HG03045 (cell line): ENCODE measurements around the gene C16orf89.
"Not testable (repeated sequence)": the region's sequence is repeated elsewhere in the genome, so short reads cannot be mapped to it uniquely, and the experiment has no call there.

Experiments
- ATAC-seq: cut with Tn5 transposase; IDR thresholded peaks from one replicate; pipeline ENCODE4 v1.9.1; 2021; ENCODE audit warnings: mild to moderate bottlenecking, moderate library complexity; ENCODE audit not compliant: unreplicated experiment

Gene C16orf89

GRCh38 chr16:5084802-5085201, 19.0 kb upstream of the C16orf89 start:
- ATAC-seq: not testable (repeated sequence)

- not testable (repeated sequence) for ATAC-seq
Measured at GRCh38 chr16:5084099-5084731, 18.5 kb upstream of the C16orf89 start.

DNA sequence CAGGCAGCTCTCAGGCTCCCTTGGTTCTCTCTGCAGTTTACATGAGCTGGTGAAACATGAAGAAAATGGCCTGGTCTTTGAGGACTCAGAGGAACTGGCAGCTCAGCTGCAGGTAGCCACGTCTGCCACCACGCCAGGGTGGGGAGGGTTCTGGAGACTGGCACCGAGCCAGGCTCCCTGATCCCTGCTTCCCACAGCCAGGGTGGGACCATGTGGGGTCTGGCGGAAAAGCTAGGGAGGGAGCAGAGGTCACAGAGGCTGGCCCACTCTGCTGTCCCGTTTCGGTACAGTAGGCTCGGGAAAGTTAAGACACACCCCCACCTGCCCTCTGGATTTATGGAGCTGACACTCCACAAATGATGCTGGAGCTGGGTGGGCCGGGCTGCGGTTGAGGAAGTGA, 17.9 kb upstream of the C16orf89 start:
- ATAC-seq: not testable (repeated sequence)

DNA sequence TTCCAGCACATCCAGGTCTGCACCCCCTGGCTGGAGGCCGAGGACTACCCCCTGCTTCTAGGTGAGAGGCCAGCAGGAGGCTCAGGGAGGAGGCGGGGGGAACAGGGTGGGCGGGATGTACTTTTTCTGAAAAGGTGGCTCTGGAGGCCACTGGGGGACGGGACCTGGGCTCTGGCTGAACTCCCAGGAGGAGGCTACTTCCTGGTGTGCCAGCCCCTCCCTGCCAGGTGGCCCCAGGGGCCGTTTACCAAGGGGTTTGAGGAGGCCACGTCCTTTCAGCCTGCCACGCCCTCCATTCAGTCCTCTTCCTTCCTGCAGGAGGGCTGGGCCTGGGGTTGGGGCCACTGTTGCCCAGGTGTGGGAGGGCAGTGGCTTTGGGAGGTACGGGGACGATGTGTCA, 15.2 kb upstream of the C16orf89 start:
- not testable (repeated sequence) for ATAC-seq

GRCh38 chr16:5080461-5080860, 14.7 kb upstream of the C16orf89 start:
- ATAC-seq: not testable (repeated sequence)

GRCh38 chr16:5078626-5079025, 12.9 kb upstream of the C16orf89 start:
- no peak for ATAC-seq

DNA sequence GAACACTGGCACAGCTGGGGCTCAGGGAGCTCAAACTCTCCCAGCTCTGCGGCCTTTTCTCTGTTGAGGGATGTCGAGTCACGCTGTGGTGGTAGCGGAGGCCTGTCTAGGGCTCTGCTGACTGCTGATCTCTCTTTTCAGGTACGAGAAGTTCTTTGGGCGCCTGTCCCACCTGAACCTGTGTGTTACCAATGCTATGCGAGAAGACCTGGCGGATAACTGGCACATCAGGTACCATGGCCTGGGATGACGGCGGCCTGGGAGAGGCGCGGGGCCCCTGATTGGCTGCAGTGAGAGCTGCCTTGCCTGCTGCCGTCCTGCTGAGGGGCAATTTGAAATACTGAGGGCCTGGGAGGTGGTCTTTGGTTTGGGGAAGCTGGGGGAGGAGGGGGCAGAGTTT, 11.5 kb upstream of the C16orf89 start:
- ATAC-seq: no peak

- no peak for ATAC-seq
Measured at GRCh38 chr16:5075637-5076036, 9.9 kb upstream of the C16orf89 start.

DNA sequence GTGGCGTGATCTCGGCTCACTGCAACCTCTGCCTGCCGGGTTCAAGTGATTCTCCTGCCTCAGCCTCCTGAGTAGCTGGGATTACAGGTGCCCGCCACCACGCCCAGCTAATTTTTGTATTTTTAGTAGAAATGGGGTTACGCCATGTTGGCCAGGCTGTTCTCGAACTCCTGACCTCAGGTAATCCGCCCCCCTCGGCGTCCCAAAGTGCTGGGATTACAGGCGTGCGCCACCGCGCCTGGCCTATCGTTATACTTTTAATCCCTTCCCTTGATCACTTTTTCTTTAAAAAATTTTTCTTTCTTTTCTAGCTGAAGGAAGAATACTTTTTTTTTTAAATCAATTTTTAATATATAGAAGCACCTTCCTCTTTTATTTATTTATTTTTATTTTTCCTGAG, 8.0 kb upstream of the C16orf89 start:
- not testable (repeated sequence) for ATAC-seq

GRCh38 chr16:5073279-5073629, 7.5 kb upstream of the C16orf89 start:
- no peak for ATAC-seq

DNA sequence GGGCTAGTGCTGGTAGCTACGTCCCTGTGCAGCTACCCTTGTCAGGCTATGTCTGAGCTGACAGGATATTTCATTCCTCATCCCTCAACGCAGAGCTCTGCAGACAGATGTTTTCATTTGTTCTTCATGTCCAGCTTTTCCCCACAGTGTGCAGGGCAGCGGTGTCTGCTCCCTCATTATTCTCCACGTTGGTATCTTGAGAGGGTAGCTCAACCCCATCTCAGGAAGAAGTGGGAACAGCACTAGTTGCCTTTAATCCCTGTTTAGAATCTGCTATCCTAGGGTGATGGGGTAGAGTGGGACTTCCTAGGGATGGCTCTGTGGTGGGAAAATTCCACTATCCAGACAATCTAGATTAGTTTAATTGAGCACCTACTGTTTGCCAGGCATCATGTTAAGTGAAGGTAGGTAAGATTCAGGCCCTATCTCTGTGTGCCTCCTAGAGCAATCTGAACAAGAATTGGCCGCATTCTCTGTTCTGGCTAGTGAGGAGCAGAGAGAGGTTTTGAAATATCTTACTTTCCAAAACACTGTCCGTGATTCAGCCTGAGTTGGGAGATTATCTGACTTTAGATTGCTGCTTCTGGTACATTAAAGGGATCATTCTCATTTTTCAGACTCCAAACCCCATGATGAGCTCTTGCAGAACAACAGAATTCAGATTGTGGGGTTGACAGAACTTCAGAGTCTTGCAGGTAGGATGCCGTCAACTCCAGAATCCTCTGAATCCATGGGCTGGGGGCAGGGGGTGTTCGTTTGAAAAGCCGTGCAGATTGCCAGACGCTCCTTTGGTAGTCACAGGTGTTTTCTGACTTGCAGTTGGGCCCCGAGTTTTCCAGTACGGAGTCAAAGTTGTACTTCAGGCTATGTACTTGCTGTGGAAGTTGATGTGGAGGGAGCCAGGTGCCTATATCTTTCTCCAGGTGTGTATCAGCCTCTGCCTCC, 6.8 kb upstream of the C16orf89 start:
- ATAC-seq: no peak

DNA sequence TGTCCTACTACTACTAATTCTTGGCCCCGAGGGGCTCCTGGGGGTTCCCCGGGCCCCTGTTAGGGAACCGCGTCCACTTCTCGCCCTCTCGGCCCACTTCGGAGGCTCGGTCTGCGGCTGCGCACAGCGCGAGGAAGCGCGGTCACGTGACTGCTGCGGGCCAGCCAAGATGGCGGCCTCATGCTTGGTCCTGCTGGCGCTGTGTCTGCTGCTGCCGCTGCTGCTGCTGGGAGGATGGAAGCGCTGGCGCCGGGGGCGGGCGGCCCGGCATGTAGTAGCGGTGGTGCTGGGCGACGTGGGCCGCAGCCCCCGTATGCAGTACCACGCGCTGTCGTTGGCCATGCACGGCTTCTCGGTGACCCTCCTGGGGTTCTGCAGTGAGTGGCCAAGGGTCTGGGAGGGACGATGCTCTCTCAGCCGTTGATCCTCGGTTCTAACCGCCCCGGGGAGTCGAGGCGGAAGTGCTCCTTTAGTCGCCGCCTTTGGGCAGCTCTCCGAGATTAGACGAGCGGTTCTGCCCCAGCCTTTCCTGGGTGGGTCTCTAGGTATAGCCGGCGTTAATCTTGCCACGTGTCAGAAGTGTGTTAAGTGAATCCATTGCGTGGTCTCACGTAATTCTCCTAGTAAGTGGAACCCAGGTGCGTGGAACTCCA, 6.1 kb upstream of the C16orf89 start, which contains the start of gene ALG1:
Gene ALG1 (plus strand): TSS at position 163 of the 653 bp plus-strand sequence. CDS start 7 bp downstream, at position 170.
- ATAC-seq: peak; percentile 81

DNA sequence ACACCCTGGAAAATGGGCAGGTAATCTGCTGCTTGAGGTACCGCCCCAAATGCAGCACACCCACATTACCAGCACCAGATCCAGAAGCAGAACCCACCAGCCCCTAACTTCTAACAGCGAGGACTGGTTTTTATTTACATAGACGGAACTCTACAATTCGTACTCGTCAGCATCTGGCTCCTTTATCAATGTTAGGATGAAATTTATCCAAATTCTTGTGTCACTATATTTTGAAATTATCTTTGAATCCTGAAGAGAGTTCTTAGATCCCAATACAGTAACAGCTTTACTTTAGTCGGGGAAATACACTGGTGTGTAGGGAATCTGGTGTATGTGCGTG, 5.6 kb upstream of the C16orf89 start:
- no peak for ATAC-seq

- no peak for ATAC-seq
Measured at GRCh38 chr16:5070431-5071186, 4.9 kb upstream of the C16orf89 start.

GRCh38 chr16:5069854-5070253, 4.1 kb upstream of the C16orf89 start:
- no peak for ATAC-seq

DNA sequence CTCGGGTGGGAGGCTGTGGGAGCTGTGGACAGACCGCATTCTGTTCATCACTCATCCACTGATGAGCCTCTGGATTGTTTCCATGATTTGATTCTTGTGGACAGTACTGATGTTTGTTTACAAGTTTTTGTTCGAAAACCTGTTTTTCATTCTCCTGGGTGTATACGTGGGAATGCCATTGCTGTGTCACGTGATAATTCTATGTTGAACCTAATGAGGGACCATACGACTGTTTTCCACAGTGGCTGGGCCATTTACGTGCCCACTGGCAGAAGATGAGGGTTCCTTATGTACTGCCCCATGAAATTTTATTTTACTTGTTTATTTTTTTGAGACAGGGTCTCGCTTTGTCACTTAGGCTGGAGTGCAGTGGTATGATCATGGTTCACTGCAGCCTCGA, 3.3 kb upstream of the C16orf89 start:
- ATAC-seq: no peak

- no peak for ATAC-seq
Measured at GRCh38 chr16:5066511-5066910, 755 bp upstream of the C16orf89 start.

DNA sequence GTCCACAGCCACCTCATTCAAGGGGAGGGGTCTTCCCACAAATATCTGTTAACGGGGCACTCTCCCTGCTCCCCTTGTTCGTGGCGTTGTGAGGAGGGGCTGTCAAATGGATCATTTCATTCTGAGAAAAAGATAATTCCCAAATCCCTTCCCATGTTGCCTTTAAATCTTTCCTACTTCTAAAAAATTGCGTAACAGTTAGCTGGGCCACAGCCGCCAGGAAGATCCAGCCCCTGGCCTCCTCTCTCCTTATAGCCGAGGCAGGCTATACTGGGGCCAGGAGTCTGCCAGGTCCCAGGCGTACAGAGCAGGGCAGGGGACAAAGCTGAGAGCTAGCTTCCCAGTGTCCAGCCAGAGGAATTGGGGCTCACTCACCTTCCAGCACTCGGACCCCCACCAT, 430 bp downstream of the C16orf89 start:
- no peak for ATAC-seq

DNA sequence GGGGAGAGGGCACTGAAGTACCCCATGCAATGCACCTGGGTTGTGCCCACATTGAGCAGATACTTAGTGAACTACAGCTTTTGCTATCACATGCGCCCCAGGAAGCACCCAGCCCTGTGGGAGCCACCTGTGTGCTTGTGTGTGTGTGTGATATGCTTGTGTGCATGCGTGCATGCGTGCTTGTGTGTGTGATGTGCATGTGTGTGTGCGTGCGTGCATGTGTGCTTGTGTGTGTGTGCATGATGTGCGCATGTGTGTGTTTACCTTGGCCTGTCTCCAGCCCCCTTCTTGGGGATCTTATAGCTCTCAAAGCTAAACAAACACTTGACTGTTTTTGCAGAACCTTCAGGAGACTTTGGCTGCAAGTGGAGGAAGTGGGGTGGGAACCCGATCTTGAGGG, 841 bp downstream of the C16orf89 start:
- ATAC-seq: no peak

DNA sequence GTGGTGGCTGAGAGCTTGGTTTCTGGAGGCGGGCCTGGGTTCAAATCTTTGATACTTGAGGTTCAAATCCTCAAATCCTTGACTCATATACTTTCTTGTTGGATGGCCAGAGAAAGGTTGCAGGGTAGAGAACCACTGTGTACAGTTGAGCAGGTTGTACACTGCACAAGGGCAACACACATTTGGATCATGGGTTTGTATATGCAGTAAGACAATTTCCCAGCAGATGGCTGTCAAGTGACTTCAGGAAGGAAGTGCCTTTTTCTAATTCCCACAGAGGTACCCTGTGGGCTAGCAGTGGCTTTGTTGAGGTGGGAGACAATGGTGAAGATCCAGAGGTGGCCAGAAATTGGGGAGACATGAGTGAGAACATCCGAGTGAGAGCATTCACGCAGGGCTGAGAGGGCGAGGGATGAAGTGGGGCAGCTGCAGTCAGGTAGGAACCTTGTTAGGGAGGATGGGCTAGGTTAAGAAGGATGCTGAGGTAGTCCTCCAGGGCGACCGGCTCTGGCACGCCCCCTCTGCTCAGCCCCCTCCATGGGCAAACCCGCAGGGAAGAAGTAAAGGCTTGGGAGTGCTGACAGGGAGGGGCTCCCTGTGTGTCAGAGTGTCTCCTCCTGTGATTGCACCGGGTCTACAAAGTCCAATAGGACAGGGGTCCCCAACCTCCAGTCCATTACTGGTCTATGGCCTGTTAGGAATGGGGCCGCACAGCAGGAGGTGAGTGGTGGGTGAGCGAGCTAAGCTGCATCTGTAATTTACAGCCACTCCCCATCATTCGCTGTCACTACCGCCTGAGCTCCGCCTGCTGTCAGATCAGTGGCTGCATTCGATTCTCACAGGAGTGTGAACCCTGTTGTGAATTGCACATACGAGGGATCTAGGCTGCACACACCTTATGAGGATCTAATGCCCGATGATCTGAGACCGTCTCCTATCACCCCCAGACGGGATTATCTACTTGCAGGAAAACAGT, 2.7 kb downstream of the C16orf89 start:
- ATAC-seq: no peak
